ENCODE results near the gene SHBG. TPM values are rescaled to one million over a fixed set of nuclear protein-coding genes. Genes with fewer than 3 reads are reported as not detected.

Gene SHBG
- total and polyA plus RNA-seq, 11 donors, result 0.28 to 1.1 (median 0.65) TPM; not detected in 4

GRCh38 chr17:7613769-7614424 is 16.0 kb upstream of the SHBG start:
- peaks cover 0 to 21% (median 9%) of the 10 kb centered on the region in 9 donors for H3K36me3 ChIP-seq
- peaks cover 4 to 51% (median 33%) of the 10 kb centered on the region in 12 donors for H3K4me1 ChIP-seq
- no peak for ATAC-seq
- H3K9me3 ChIP-seq, result no peaks in the 10 kb centered on the region
- H3K27me3 ChIP-seq, result no peaks in the 10 kb centered on the region
- DNase-seq, result no peak
- H3K27ac ChIP-seq, result peak overlapping the region; percentile 81 to 96 (median 94)
- intact Hi-C loops (cut with DNase I), result no loop called here
- TF ChIP-seq, protein P1, sequence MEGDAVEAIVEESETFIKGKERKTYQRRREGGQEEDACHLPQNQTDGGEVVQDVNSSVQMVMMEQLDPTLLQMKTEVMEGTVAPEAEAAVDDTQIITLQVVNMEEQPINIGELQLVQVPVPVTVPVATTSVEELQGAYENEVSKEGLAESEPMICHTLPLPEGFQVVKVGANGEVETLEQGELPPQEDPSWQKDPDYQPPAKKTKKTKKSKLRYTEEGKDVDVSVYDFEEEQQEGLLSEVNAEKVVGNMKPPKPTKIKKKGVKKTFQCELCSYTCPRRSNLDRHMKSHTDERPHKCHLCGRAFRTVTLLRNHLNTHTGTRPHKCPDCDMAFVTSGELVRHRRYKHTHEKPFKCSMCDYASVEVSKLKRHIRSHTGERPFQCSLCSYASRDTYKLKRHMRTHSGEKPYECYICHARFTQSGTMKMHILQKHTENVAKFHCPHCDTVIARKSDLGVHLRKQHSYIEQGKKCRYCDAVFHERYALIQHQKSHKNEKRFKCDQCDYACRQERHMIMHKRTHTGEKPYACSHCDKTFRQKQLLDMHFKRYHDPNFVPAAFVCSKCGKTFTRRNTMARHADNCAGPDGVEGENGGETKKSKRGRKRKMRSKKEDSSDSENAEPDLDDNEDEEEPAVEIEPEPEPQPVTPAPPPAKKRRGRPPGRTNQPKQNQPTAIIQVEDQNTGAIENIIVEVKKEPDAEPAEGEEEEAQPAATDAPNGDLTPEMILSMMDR (IDR thresholded peaks at IDR 0.05), result no peak
- no peak for TF ChIP-seq POLR2A (IDR thresholded peaks at IDR 0.05)
- H3K4me3 ChIP-seq, result peak overlapping the region; percentile 68 to 98 (median 86)
- 6 to 10% (median 7%) methylated on average over 20 of the region's 20 CpGs for WGBS, 4 donors

- Histone ChIP-seq H3K4me3 (peak within 1 kb of the TSS; percentile 68 to 98 (median 86)), H3K27me3 (no peaks in the 10 kb centered on the region), H3K36me3 (peaks cover 0 to 16% (median 9%) of the 10 kb centered on the region in 9 donors), H3K9me3 (no peaks in the 10 kb centered on the region), H3K4me1 (peaks cover 4 to 44% (median 32%) of the 10 kb centered on the region in 12 donors), H3K27ac (peak within 1 kb of the TSS; percentile 84 to 96 (median 94))
- ATAC-seq, result peak; percentile 98 to 99 (median 98)
- intact Hi-C loops (cut with DNase I), result no loop called here
- TF ChIP-seq, protein P1 (IDR thresholded peaks at IDR 0.05), result peak; percentile 43 to 80 (median 65)
- peak; percentile 55 to 81 for TF ChIP-seq POLR2A (IDR thresholded peaks at IDR 0.05)
- WGBS, 4 donors, result 0 to 1% (median 0%) methylated on average over 44 to 93 of the region's 93 CpGs
- DNase-seq, result peak; percentile 100
Measured at GRCh38 chr17:7614425-7615264, 15.3 kb upstream of the SHBG start, which contains the start of gene FXR2. Gene FXR2, minus strand, starts transcription at chr17:7614897. Its CDS starts 365 bp downstream, at chr17:7614532.

DNA sequence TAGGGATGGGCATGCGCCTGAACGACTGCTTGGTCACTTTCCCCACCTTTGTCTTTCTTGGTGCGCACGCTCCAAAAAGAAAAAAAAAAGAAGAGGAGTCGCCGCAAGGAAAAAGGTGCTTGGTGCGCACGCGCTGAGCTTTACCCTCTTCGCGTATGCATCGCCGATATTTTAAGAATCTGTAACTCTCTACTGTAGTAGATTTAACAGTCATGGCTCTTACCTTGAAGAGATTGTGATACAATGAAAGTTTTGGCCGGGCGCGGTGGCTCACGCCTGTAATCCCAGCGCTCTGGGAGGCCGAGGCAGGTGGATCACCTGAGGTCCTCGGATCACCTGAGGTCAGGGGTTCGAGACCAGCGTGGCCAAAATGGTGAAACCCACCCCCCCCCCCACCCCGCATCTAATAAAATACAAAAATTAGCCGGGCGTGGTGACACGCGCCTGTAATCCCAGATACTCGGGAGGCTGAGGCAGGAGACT is 14.6 kb upstream of the SHBG start:
- Histone ChIP-seq H3K4me1 (peaks cover 4 to 41% (median 31%) of the 10 kb centered on the region in 12 donors), H3K27me3 (no peaks in the 10 kb centered on the region), H3K4me3 (peak overlapping the region in 11 of 12 donors; percentile 33 to 98 (median 71)), H3K27ac (peak overlapping the region in 11 of 12 donors; percentile 72 to 94 (median 86)), H3K36me3 (peaks cover 0 to 12% (median 9%) of the 10 kb centered on the region in 9 donors), H3K9me3 (no peaks in the 10 kb centered on the region)
- intact Hi-C loops (cut with DNase I), result no loop called here
- 7 to 13% (median 8%) methylated on average over 27 to 28 of the region's 28 CpGs for WGBS, 4 donors
- TF ChIP-seq, protein P1 (IDR thresholded peaks at IDR 0.05), result no peak
- no peak for TF ChIP-seq POLR2A (IDR thresholded peaks at IDR 0.05)
- no peak for DNase-seq
- ATAC-seq, result no peak

GRCh38 chr17:7618608-7619007 is 11.3 kb upstream of the SHBG start:
- peaks cover 0 to 10% (median 4%) of the 10 kb centered on the region in 12 donors for H3K4me1 ChIP-seq
- TF ChIP-seq, protein P1 (IDR thresholded peaks at IDR 0.05), result no peak
- no peak for TF ChIP-seq POLR2A (IDR thresholded peaks at IDR 0.05)
- H3K4me3 ChIP-seq, result no peak overlapping the region
- WGBS, 4 donors, result 77 to 82% (median 78%) methylated on average over 5 of the region's 5 CpGs
- intact Hi-C loops (cut with DNase I), result no loop called here
- no peak overlapping the region for H3K27ac ChIP-seq
- H3K36me3 ChIP-seq, result no peaks in the 10 kb centered on the region
- no peaks in the 10 kb centered on the region for H3K27me3 ChIP-seq
- DNase-seq (no peak), ATAC-seq (no peak)
- no peaks in the 10 kb centered on the region for H3K9me3 ChIP-seq
